Hematopoietic multipotent progenitor cell treated with erythropoietin and hydrocortisone succinate and interleukin-3 and kit ligand, for 4 days (in vitro differentiated cells): ENCODE measurements around the gene MYO3B.

Experiments
- DNase-seq: peaks from one replicate; pipeline ENCODE4 v3.0.0-alpha.2; 2015

Gene MYO3B

GRCh38 chr2:170177950-170178781 is at the start of gene MYO3B:
Gene MYO3B (plus strand): TSS chr2:170178147. CDS start chr2:170178288, 141 bp downstream.
- DNase-seq = no peak

- DNase-seq = no peak
These were observed 38.5 kb upstream of the MYO3B start for GRCh38 chr2:170139276-170139967.

- DNase-seq = no peak
These were observed 37.4 kb upstream of the MYO3B start for GRCh38 chr2:170140561-170140960.

- DNase-seq = no peak
These were observed 36.1 kb upstream of the MYO3B start for GRCh38 chr2:170141865-170142264.

- DNase-seq = no peak
These were observed 35.4 kb upstream of the MYO3B start for GRCh38 chr2:170142502-170142901.

GRCh38 chr2:170143045-170143717 is 34.8 kb upstream of the MYO3B start:
- DNase-seq = peak; percentile 92

- DNase-seq = peak; percentile 18
These were observed 33.2 kb upstream of the MYO3B start for GRCh38 chr2:170144761-170145160.

- no peak for DNase-seq
These were observed 32.8 kb upstream of the MYO3B start for GRCh38 chr2:170145191-170145590.

GRCh38 chr2:170145675-170146432 is 32.1 kb upstream of the MYO3B start:
- no peak for DNase-seq

- DNase-seq = no peak
These were observed 31.2 kb upstream of the MYO3B start for GRCh38 chr2:170146784-170147183.

GRCh38 chr2:170147576-170147975 is 30.4 kb upstream of the MYO3B start:
- DNase-seq = no peak

- no peak for DNase-seq
These were observed 29.8 kb upstream of the MYO3B start for GRCh38 chr2:170148161-170148560.

GRCh38 chr2:170152421-170152820 is 25.5 kb upstream of the MYO3B start:
- no peak for DNase-seq

GRCh38 chr2:170155022-170155722 is 22.8 kb upstream of the MYO3B start:
- peak; percentile 78 for DNase-seq

- peak; percentile 21 for DNase-seq
These were observed 22.2 kb upstream of the MYO3B start for GRCh38 chr2:170155723-170156253.

GRCh38 chr2:170156592-170156991 is 21.4 kb upstream of the MYO3B start:
- DNase-seq = no peak

GRCh38 chr2:170157025-170157684 is 20.8 kb upstream of the MYO3B start:
- DNase-seq = no peak

- no peak for DNase-seq
These were observed 18.9 kb upstream of the MYO3B start for GRCh38 chr2:170159060-170159459.

- DNase-seq = no peak
These were observed 16.3 kb upstream of the MYO3B start for GRCh38 chr2:170161516-170162270.

GRCh38 chr2:170162271-170162632 is 15.7 kb upstream of the MYO3B start:
- DNase-seq = no peak
